B cell (primary cell): Measurements from ENCODE around the gene NCOA1. TPM values are rescaled to one million over a fixed set of nuclear protein-coding genes. Genes with fewer than 3 reads are reported as not detected.

ENCODE experiments used
- ATAC-seq: fragments of 200-7000 bp; cut with Tn5 transposase; one replicate; pipeline ENCODE4 v1.10.0; 2021; ENCODE audit warnings: low read depth, mild to moderate bottlenecking, moderate number of reproducible peaks, moderate library complexity
- CTCF ChIA-PET: fragments of 350-600 bp; sonication (Branson Sonifier 250); formaldehyde crosslinking; loops from one replicate; lab custom pipeline; 2021; ENCODE audit warnings: antibody characterized with exemption, inconsistent platforms; lab: Charles Lee
- POLR2A ChIA-PET: fragments of 350-600 bp; sonication (Branson Sonifier 250); formaldehyde crosslinking; loops from one replicate; lab custom pipeline; 2021; ENCODE audit warnings: antibody characterized with exemption; lab: Charles Lee
- DNase-seq: peaks from one replicate; pipeline ENCODE4 v3.0.0; 2013
- H2AFZ ChIP-seq: 2 replicates; pipeline ENCODE4 v1.6.1; 2012; ENCODE audit warnings: mild to moderate bottlenecking, low read depth, low read length; ENCODE audit not compliant: insufficient read depth, poor library complexity, severe bottlenecking
- H3K27ac ChIP-seq, 2 donors: 1 replicate in 1 of 2; 2 replicates in 1 of 2; pipeline ENCODE4 v1.5.1; 2012 to 2013; ENCODE audit warnings: low read length in 2 of 2, mild to moderate bottlenecking in 2 of 2, moderate library complexity in 1 of 2
- H3K27me3 ChIP-seq, 4 experiments: fragments of 200-600 bp in 1 of 4; sonication (generic) in 1 of 4; replicated peaks in 1 of 4; 1 replicate in 2 of 4; 2 replicates in 2 of 4; pipeline versions ENCODE4 v1.6.1 to v1.7.0; 2013 to 2016; ENCODE audit warnings: low read length in 3 of 4, mild to moderate bottlenecking in 2 of 4, mixed read lengths in 1 of 4, moderate library complexity in 1 of 4; ENCODE audit not compliant: insufficient read depth in 4 of 4, control insufficient read depth in 3 of 4; ENCODE audit errors: control extremely low read depth in 1 of 4
- H3K36me3 ChIP-seq, 2 experiments: replicated peaks in 1 of 2; 1 replicate in 1 of 2; 2 replicates in 1 of 2; pipeline versions ENCODE4 v1.6.1 to v1.7.1; 2013; ENCODE audit warnings: low read length in 1 of 2; ENCODE audit not compliant: insufficient read depth in 2 of 2, control insufficient read depth in 1 of 2; ENCODE audit errors: control extremely low read depth in 1 of 2, extremely low read depth in 1 of 2
- H3K4me1 ChIP-seq, 2 donors: fragments of 200-600 bp in 1 of 2; sonication (generic) in 1 of 2; 1 replicate in 1 of 2; 2 replicates in 1 of 2; pipeline versions ENCODE4 v1.5.1 to v1.6.1; 2013 to 2017; ENCODE audit warnings: low read length in 2 of 2; ENCODE audit not compliant: control insufficient read depth in 2 of 2, insufficient read depth in 2 of 2
- H3K4me2 ChIP-seq: replicated peaks from 2 replicates; pipeline ENCODE3; 2012; ENCODE audit warnings: mild to moderate bottlenecking, low read depth, low read length; ENCODE audit not compliant: poor library complexity, severe bottlenecking
- H3K4me3 ChIP-seq, 5 experiments: fragments of 200-600 bp in 1 of 5; sonication (generic) in 1 of 5; 1 replicate in 3 of 5; 2 replicates in 2 of 5; pipeline versions ENCODE4 v1.5.1 to v1.7.0; 2011 to 2016; ENCODE audit warnings: low read length in 4 of 5, mild to moderate bottlenecking in 4 of 5, low read depth in 2 of 5, control low read depth in 1 of 5, moderate library complexity in 1 of 5; ENCODE audit not compliant: insufficient read depth in 1 of 5; ENCODE audit errors: control extremely low read depth in 1 of 5, extremely low read depth in 1 of 5
- H3K79me2 ChIP-seq: fragments of 200-600 bp; sonication (generic); one replicate; pipeline ENCODE4 v1.6.0; 2016; ENCODE audit warnings: low read length; ENCODE audit not compliant: control insufficient read depth, insufficient read depth
- H3K9ac ChIP-seq: fragments of 200-600 bp; sonication (generic); 2 replicates; pipeline ENCODE4 v1.6.1; 2017; ENCODE audit warnings: mild to moderate bottlenecking, low read length, moderate library complexity
- H3K9me3 ChIP-seq, 3 donors: one replicate each; pipeline versions ENCODE4 v1.6.1 to v1.7.1; 2013; ENCODE audit warnings: low read length in 2 of 3; ENCODE audit not compliant: control insufficient read depth in 2 of 3, insufficient read depth in 1 of 3; ENCODE audit errors: control extremely low read depth in 1 of 3
- H4K20me1 ChIP-seq: 2 replicates; pipeline ENCODE4 v1.6.0; 2012; ENCODE audit warnings: mild to moderate bottlenecking, low read length; ENCODE audit not compliant: insufficient read depth, control insufficient read depth, poor library complexity, severe bottlenecking
- H3K27ac Mint-ChIP-seq: one replicate; pipeline ENCODE4 v1.8.0; 2021; ENCODE audit warnings: mixed read lengths
- H3K27me3 Mint-ChIP-seq: one replicate; pipeline ENCODE4 v1.8.0; 2021; ENCODE audit warnings: mixed read lengths
- H3K4me1 Mint-ChIP-seq: one replicate; pipeline ENCODE4 v1.8.0; 2021; ENCODE audit warnings: mixed read lengths
- H3K4me3 Mint-ChIP-seq: one replicate; pipeline ENCODE4 v1.8.0; 2021; ENCODE audit warnings: mixed read lengths
- H3K9me3 Mint-ChIP-seq: one replicate; pipeline ENCODE4 v1.8.0; 2022; ENCODE audit warnings: mixed read lengths; ENCODE audit not compliant: insufficient read depth
- CTCF ChIP-seq: fragments of 200-600 bp; IDR thresholded peaks from one replicate; pipeline ENCODE4 v1.8.0; 2022; ENCODE audit warnings: antibody characterized with exemption, mild to moderate bottlenecking
- EZH2 ChIP-seq: IDR thresholded peaks from 2 replicates; pipeline ENCODE4 v1.6.1; 2012; ENCODE audit warnings: borderline replicate concordance, low read depth, mild to moderate bottlenecking, moderate library complexity, low read length; ENCODE audit not compliant: insufficient read depth, poor library complexity, severe bottlenecking
- WGBS: methylation state at CpG from one replicate; pipeline ENCODE4 v1.1.5; 2013; ENCODE audit warnings: missing lambda C conversion rate; ENCODE audit not compliant: insufficient coverage; 5-methylcytosine and 5-hydroxymethylcytosine counted together
- intact Hi-C: fragments of 100-400 bp; cut with micrococcal nuclease; formaldehyde crosslinking; loops from one replicate; pipeline ENCODE4 v1.10.0; 2022
- polyA plus RNA-seq: library from polyadenylated mRNA; depleted of rRNA; stranded (reverse); fragments of >200 nt; gene quantifications from 2 replicates; pipeline ENCODE4 v1.2.3, GENCODE V29; 2012
- total RNA-seq, 2 donors: library from RNA; stranded (reverse); fragments of 120-200 nt in 1 of 2; gene quantifications; 1 replicate in 1 of 2; 2 replicates in 1 of 2; pipeline versions ENCODE4 v1.2.3 to v1.2.4, GENCODE V29; 2013 to 2022

NCOA1 gene
- total and polyA plus RNA-seq, 2 donors (not counting 1 experiment from before 2014, with no cell fraction given), result 11.6 to 49.1 TPM

GRCh38 chr2:24492421-24493279, 1.6 kb downstream of the NCOA1 start:
- no peak for TF ChIP-seq EZH2
- TF ChIP-seq CTCF, result no peak
- H3K4me3 ChIP-seq, result peak overlapping the region; percentile 45 to 83 (median 66)
- ATAC-seq (no peak), DNase-seq (peak; percentile 23)
- peak overlapping the region; percentile 39 to 64 for H3K27ac ChIP-seq
- peak overlapping the region; percentile 78 for H3K4me2 ChIP-seq
- intact Hi-C loops, result loop anchor here (5.0 kb wide), 2 partner anchors 550 to 1180 kb away; partner anchors contain the start of genes DTNB and EFR3B
- H3K79me2 ChIP-seq, result peaks cover 15% of the 10 kb centered on the region
- H3K4me3 Mint-ChIP-seq, result peak overlapping the region; percentile 68
- H3K36me3 ChIP-seq, result no peaks in the 10 kb centered on the region
- POLR2A ChIA-PET, result interaction anchor here (0.6 kb wide), 2 partner anchors 396 to 416 kb away, joined by 3 read pairs; partner anchors contain the start of gene SF3B6
- CTCF ChIA-PET, result interaction anchor here (1.2 kb wide), 1 partner anchor 10 kb away, joined by 3 read pairs; no protein-coding TSS in a partner anchor
- H3K27ac Mint-ChIP-seq, result peak overlapping the region; percentile 64
- no peaks in the 10 kb centered on the region for H3K9me3 ChIP-seq
- H2AFZ ChIP-seq, result peak overlapping the region; percentile 87
- H3K27me3 ChIP-seq, result no peaks in the 10 kb centered on the region
- no peaks in the 10 kb centered on the region for H3K27me3 Mint-ChIP-seq
- H3K9ac ChIP-seq, result peak overlapping the region; percentile 71
- WGBS, result 52% methylated on average over 12 of the region's 16 CpGs
- no peaks in the 10 kb centered on the region for H4K20me1 ChIP-seq
- peaks cover 47% of the 10 kb centered on the region for H3K4me1 Mint-ChIP-seq
- peaks cover 22 to 23% of the 10 kb centered on the region in 2 donors for H3K4me1 ChIP-seq
- no peaks in the 10 kb centered on the region for H3K9me3 Mint-ChIP-seq

GRCh38 chr2:24493713-24494112, 2.7 kb downstream of the NCOA1 start:
- POLR2A ChIA-PET, result no interaction called here
- Mint-ChIP-seq H3K27me3 (no peaks in the 10 kb centered on the region), H3K9me3 (no peaks in the 10 kb centered on the region), H3K27ac (peak overlapping the region; percentile 32), H3K4me3 (peak overlapping the region; percentile 1), H3K4me1 (peaks cover 52% of the 10 kb centered on the region)
- ATAC-seq (no peak), DNase-seq (no peak)
- CTCF ChIA-PET, result interaction anchor here (0.6 kb wide), 1 partner anchor 9 kb away, joined by 3 read pairs; no protein-coding TSS in a partner anchor
- peaks cover 6% of the 10 kb centered on the region for H4K20me1 ChIP-seq
- no peaks in the 10 kb centered on the region for H3K9me3 ChIP-seq
- WGBS, result no CpG with 5 or more reads among the region's 1 CpG
- no peak overlapping the region for H3K9ac ChIP-seq
- H3K27ac ChIP-seq, result peak overlapping the region in 1 of 2 donors; percentile 5
- no peaks in the 10 kb centered on the region for H3K27me3 ChIP-seq
- peaks cover 26% of the 10 kb centered on the region for H3K79me2 ChIP-seq
- H3K36me3 ChIP-seq, result no peaks in the 10 kb centered on the region
- no peak overlapping the region for H2AFZ ChIP-seq
- intact Hi-C loops, result loop anchor here (5.0 kb wide), 2 partner anchors 549 to 1179 kb away; partner anchors contain the start of genes DTNB and EFR3B
- H3K4me3 ChIP-seq, result no peak overlapping the region
- H3K4me2 ChIP-seq, result no peak overlapping the region
- peaks cover 22 to 23% of the 10 kb centered on the region in 2 donors for H3K4me1 ChIP-seq
- TF ChIP-seq EZH2, result no peak
- no peak for TF ChIP-seq CTCF
